CD4-positive, CD25-positive, alpha-beta regulatory T cell (primary cell): ENCODE data around the gene ABCA13. TPM values are rescaled to one million over a fixed set of nuclear protein-coding genes. Genes with fewer than 3 reads are reported as not detected.

Source experiments
- ATAC-seq, 2 donors: fragments of 150-1000 bp; cut with Tn5 transposase; one replicate each; pipeline ENCODE4 v1.10.0; 2021; ENCODE audit warnings: low read depth in 2 of 2, moderate number of reproducible peaks in 2 of 2, moderate library complexity in 1 of 2
- DNase-seq, 3 donors: peaks; one replicate each; pipeline versions ENCODE4 v3.0.0 to v3.0.0-alpha.2; 2012 to 2022; ENCODE audit warnings: mixed read lengths in 1 of 3
- H3K27ac ChIP-seq: one replicate; pipeline ENCODE4 v1.7.0; 2013; ENCODE audit warnings: mild to moderate bottlenecking, low read length; ENCODE audit not compliant: insufficient read depth, poor library complexity, severe bottlenecking
- H3K27me3 ChIP-seq: one replicate; pipeline ENCODE4 v1.7.0; 2013; ENCODE audit warnings: low read length; ENCODE audit not compliant: control insufficient read depth, insufficient read depth
- H3K36me3 ChIP-seq: one replicate; pipeline ENCODE4 v1.7.0; 2013; ENCODE audit warnings: mild to moderate bottlenecking, low read length, moderate library complexity; ENCODE audit not compliant: control insufficient read depth, insufficient read depth
- H3K4me1 ChIP-seq: 2 replicates; pipeline ENCODE4 v1.7.0; 2013; ENCODE audit warnings: mild to moderate bottlenecking, low read length; ENCODE audit not compliant: insufficient read depth, control insufficient read depth, poor library complexity, severe bottlenecking
- H3K4me3 ChIP-seq: one replicate; pipeline ENCODE4 v1.7.0; 2013; ENCODE audit warnings: low read depth, mild to moderate bottlenecking, low read length, moderate library complexity
- H3K9me3 ChIP-seq, 2 experiments: 1 replicate in 1 of 2; 2 replicates in 1 of 2; pipeline ENCODE4 v1.7.0; 2013; ENCODE audit warnings: low read length in 2 of 2, mild to moderate bottlenecking in 1 of 2, moderate library complexity in 1 of 2; ENCODE audit not compliant: control insufficient read depth in 2 of 2
- H3K27ac Mint-ChIP-seq, 3 donors: one replicate each; pipeline ENCODE4 v1.8.0; 2020 to 2022; ENCODE audit warnings: mild to moderate bottlenecking in 3 of 3, mixed read lengths in 3 of 3, moderate library complexity in 2 of 3
- H3K27me3 Mint-ChIP-seq: one replicate; pipeline ENCODE4 v1.8.0; 2022; ENCODE audit warnings: mild to moderate bottlenecking, mixed read lengths
- H3K36me3 Mint-ChIP-seq: one replicate; pipeline ENCODE4 v1.8.0; 2020; ENCODE audit warnings: mixed read lengths
- H3K4me1 Mint-ChIP-seq, 4 donors: one replicate each; pipeline ENCODE4 v1.8.0; 2020 to 2022; ENCODE audit warnings: mixed read lengths in 4 of 4, mild to moderate bottlenecking in 1 of 4
- H3K4me3 Mint-ChIP-seq, 4 donors: one replicate each; pipeline ENCODE4 v1.8.0; 2020 to 2022; ENCODE audit warnings: mild to moderate bottlenecking in 4 of 4, mixed read lengths in 4 of 4, moderate library complexity in 3 of 4
- H3K9me3 Mint-ChIP-seq, 7 donors: one replicate each; pipeline ENCODE4 v1.8.0; 2020 to 2022; ENCODE audit warnings: mixed read lengths in 7 of 7, mild to moderate bottlenecking in 3 of 7, moderate library complexity in 2 of 7
- polyA plus RNA-seq, 4 donors: library from polyadenylated mRNA; unstranded; fragments of 300-500 nt; fragmentation: Illumina TruSeq; gene quantifications; one replicate each; pipeline ENCODE4 v1.2.3, GENCODE V29; 2021
- total RNA-seq: library from RNA; stranded (reverse); gene quantifications from one replicate; pipeline ENCODE4 v1.2.3, GENCODE V29; 2022

The ABCA13 gene
- total and polyA plus RNA-seq, 5 donors from 2014 or later, result 1.1 TPM; not detected in 4

DNA sequence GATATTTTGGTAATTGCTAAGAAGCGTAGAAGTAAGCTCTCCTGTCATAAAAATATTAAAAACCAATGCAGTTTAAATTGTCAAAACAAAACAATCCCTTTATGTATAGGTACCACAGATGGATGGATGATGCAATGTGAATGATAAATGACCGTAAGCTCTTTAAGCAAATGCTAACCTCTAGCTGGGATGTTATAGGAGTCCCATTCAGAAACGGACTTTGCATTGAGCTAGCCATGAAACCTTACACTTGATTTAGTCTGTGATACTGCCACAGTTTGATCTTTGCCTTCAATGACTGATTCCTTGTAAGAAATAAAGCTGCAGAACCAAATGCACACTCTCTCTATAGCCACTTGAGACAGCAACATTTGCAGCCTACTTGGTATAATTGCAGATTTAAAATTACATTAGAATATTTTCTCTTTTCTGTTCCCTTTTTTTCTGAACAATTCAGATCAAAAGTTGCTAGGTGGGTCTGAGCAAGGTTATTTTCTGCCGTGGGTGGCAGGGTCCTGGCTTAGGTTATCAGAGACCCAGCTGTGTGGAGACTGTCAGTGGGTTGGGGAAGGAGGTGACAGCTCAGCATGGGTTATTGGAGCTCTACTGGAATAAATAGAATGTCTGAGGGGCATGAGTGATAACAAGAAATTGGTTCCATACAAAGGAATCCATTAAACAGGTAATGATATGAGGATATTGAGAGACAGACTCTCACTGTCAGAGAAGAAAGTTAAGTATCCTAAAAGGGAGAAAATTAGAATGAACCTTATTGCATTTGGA lies 494.3 kb downstream of the ABCA13 start:
- Histone ChIP-seq H3K36me3 (no peaks in the 10 kb centered on the region), H3K27me3 (no peaks in the 10 kb centered on the region), H3K9me3 (no peaks in the 10 kb centered on the region), H3K27ac (no peak overlapping the region), H3K4me3 (no peak overlapping the region), H3K4me1 (no peaks in the 10 kb centered on the region)
- DNase-seq (no peak), ATAC-seq (no peak)
- Mint-ChIP-seq H3K27ac (no peak overlapping the region), H3K36me3 (no peaks in the 10 kb centered on the region), H3K9me3 (peaks cover 0 to 8% (median 1%) of the 10 kb centered on the region in 7 donors), H3K4me1 (no peaks in the 10 kb centered on the region), H3K27me3 (no peaks in the 10 kb centered on the region), H3K4me3 (no peak overlapping the region)

DNA sequence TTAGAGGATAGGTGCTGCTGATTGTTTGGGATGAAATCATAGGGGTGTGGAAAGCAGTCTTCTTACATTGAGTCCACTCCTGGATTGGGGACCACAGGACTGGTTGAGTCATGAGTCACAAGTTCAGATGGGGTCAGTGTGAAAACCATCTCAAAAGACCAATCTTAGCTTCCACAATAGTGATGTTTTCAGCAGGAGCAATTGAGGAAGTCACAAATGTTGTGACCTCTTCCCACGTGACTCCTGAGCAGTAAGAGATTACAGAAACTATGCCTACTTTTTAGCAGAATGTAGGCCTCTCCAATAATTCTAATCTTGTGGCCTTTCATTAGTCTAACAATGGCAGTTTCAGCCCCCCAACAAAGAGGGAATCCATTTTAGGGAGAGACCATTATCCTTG lies 496.1 kb downstream of the ABCA13 start:
- Mint-ChIP-seq H3K27ac (no peak overlapping the region), H3K9me3 (peaks cover 0 to 11% (median 2%) of the 10 kb centered on the region in 7 donors), H3K36me3 (no peaks in the 10 kb centered on the region), H3K4me1 (no peaks in the 10 kb centered on the region), H3K4me3 (no peak overlapping the region), H3K27me3 (no peaks in the 10 kb centered on the region)
- no peaks in the 10 kb centered on the region for H3K4me1 ChIP-seq
- H3K36me3 ChIP-seq, result no peaks in the 10 kb centered on the region
- no peak overlapping the region for H3K4me3 ChIP-seq
- no peaks in the 10 kb centered on the region for H3K27me3 ChIP-seq
- no peak for ATAC-seq
- H3K9me3 ChIP-seq, result no peaks in the 10 kb centered on the region
- no peak overlapping the region for H3K27ac ChIP-seq
- no peak for DNase-seq

DNA sequence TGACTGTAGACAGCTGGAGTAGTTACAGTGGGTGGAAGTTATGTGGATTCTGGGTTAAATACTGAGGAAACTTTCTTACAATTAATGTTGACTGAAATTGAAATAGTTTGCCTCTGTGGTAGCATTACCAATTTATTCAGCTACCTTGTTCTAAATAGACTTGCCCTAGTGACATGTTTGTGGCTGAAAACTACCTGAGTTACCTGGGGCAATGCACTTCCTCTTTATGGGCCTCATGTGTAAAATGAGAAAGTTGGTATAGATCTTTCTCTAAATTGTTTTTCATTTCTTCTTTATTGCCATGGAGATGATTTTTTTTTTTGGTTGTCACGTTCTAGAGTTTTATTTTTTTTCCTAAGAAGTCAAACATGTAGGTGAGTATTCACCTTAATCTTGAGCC lies 500.4 kb downstream of the ABCA13 start:
- ATAC-seq (no peak), DNase-seq (no peak)
- Mint-ChIP-seq H3K36me3 (no peaks in the 10 kb centered on the region), H3K9me3 (peaks cover 0 to 19% (median 4%) of the 10 kb centered on the region in 7 donors), H3K27me3 (no peaks in the 10 kb centered on the region), H3K4me3 (no peak overlapping the region), H3K27ac (no peak overlapping the region), H3K4me1 (no peaks in the 10 kb centered on the region)
- H3K4me1 ChIP-seq, result no peaks in the 10 kb centered on the region
- H3K27me3 ChIP-seq, result no peaks in the 10 kb centered on the region
- H3K36me3 ChIP-seq, result no peaks in the 10 kb centered on the region
- H3K4me3 ChIP-seq, result no peak overlapping the region
- H3K9me3 ChIP-seq, result no peaks in the 10 kb centered on the region
- H3K27ac ChIP-seq, result no peak overlapping the region

DNA sequence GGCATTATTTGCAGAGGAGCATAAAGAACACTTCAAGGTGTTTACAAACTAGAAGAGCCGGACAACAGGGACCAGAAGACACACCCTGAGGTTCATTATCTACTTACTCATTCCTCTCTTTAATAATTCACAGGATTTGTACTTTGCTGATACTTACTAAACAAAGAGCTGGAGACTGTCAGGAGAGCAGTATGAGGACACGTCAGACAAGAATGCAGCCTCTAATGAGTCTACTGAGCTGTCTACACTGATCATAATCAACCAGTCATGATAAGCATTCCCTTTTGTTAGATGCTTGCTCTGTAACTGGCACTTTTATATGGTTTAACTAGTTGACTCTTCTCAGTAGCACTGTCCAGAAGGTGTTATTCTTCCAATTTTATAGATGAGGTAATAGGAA lies 509.7 kb downstream of the ABCA13 start:
- H3K9me3 ChIP-seq, result peaks cover 0 to 2% of the 10 kb centered on the region in 2 experiments
- Mint-ChIP-seq H3K27ac (no peak overlapping the region), H3K36me3 (no peaks in the 10 kb centered on the region), H3K4me3 (no peak overlapping the region), H3K4me1 (no peaks in the 10 kb centered on the region), H3K9me3 (peaks cover 0 to 8% (median 0%) of the 10 kb centered on the region in 7 donors), H3K27me3 (no peaks in the 10 kb centered on the region)
- H3K4me3 ChIP-seq, result no peak overlapping the region
- H3K36me3 ChIP-seq, result no peaks in the 10 kb centered on the region
- no peak for DNase-seq
- no peak overlapping the region for H3K27ac ChIP-seq
- ATAC-seq, result no peak
- no peaks in the 10 kb centered on the region for H3K4me1 ChIP-seq
- H3K27me3 ChIP-seq, result no peaks in the 10 kb centered on the region

DNA sequence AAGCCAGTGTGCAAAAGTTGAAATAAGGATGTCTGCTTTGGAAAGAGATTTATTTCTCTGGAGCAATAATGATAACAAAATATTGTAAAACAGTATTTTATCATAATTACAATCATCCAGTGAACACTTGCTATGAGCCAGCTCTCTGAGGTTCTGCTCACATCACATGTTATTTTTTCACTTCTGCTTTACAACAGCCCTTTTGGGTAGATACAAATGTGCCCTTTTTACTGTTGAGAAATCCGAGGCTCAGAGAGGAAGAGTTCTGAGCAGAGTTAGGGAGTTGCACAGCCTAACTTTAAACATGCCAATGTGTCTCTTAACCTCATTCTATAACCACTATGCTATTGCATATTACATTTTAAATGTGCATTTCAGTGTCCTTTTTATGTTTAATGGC lies 520.5 kb downstream of the ABCA13 start:
- Histone ChIP-seq H3K4me3 (no peak overlapping the region), H3K4me1 (no peaks in the 10 kb centered on the region), H3K9me3 (no peaks in the 10 kb centered on the region), H3K27ac (no peak overlapping the region), H3K36me3 (no peaks in the 10 kb centered on the region), H3K27me3 (no peaks in the 10 kb centered on the region)
- Mint-ChIP-seq H3K27me3 (no peaks in the 10 kb centered on the region), H3K36me3 (no peaks in the 10 kb centered on the region), H3K27ac (no peak overlapping the region), H3K4me1 (no peaks in the 10 kb centered on the region), H3K9me3 (peaks cover 0 to 12% (median 5%) of the 10 kb centered on the region in 7 donors), H3K4me3 (no peak overlapping the region)
- DNase-seq (no peak), ATAC-seq (no peak)

Other genes starting within 250 kb of the ABCA13 start
- 0.17 TPM for gene PKD1L1, start 223.0 kb upstream of the ABCA13 start, total RNA-seq
- under 1 TPM in 2 of 4 donors, not detected in 2; 0.02 to 0.06 TPM for gene PKD1L1, start 223.0 kb upstream of the ABCA13 start, polyA plus RNA-seq
- 68.1 TPM for gene HUS1, start 191.8 kb upstream of the ABCA13 start, total RNA-seq
- 10 to 100 TPM; 30.2 to 39.5 (median 32.8) TPM for gene HUS1, start 191.8 kb upstream of the ABCA13 start, polyA plus RNA-seq
- not detected for gene SUN3, start 142.4 kb upstream of the ABCA13 start, total RNA-seq
- not detected for gene SUN3, start 142.4 kb upstream of the ABCA13 start, polyA plus RNA-seq
- gene C7orf57, start 135.9 kb upstream of the ABCA13 start, total RNA-seq, result not detected
- gene C7orf57, start 135.9 kb upstream of the ABCA13 start, polyA plus RNA-seq, result not detected
- gene UPP1, start 82.2 kb upstream of the ABCA13 start, total RNA-seq, result 66.6 TPM
- gene UPP1, start 82.2 kb upstream of the ABCA13 start, polyA plus RNA-seq, result 100 to 1,000 TPM in 3 of 4 donors, 10 to 100 TPM in 1; 98.1 to 123 (median 110) TPM